Stimulated activated naive B cell treated with anti-CD40 and anti-IgM and Interleukin-4, amounts not matched to agents 10 μg/mL and 1 μg/mL and 100 μg/mL, for 72 hours (primary cell): ENCODE data around the gene SLAMF7.
A peak's percentile ranks its signal among the peaks of the same experiment; 100 is the strongest.

Source experiments
- ATAC-seq, 2 donors: fragments of 150-1000 bp; cut with Tn5 transposase; replicated peaks; 2 replicates each; pipeline ENCODE4 v1.10.0; 2021; ENCODE audit warnings: moderate library complexity in 1 of 2
- DNase-seq: peaks from one replicate; pipeline ENCODE4 v3.0.0; 2021
- H3K27ac Mint-ChIP-seq: one replicate; pipeline ENCODE4 v1.8.0; 2022; ENCODE audit warnings: mild to moderate bottlenecking, mixed read lengths
- H3K27me3 Mint-ChIP-seq, 2 donors: one replicate each; pipeline ENCODE4 v1.8.0; 2022; ENCODE audit warnings: mixed read lengths in 2 of 2
- H3K36me3 Mint-ChIP-seq, 2 donors: one replicate each; pipeline ENCODE4 v1.8.0; 2022; ENCODE audit warnings: mixed read lengths in 2 of 2, mild to moderate bottlenecking in 1 of 2
- H3K4me1 Mint-ChIP-seq, 2 donors: one replicate each; pipeline ENCODE4 v1.8.0; 2022; ENCODE audit warnings: mixed read lengths in 2 of 2, mild to moderate bottlenecking in 1 of 2
- H3K4me3 Mint-ChIP-seq, 2 donors: one replicate each; pipeline ENCODE4 v1.8.0; 2022; ENCODE audit warnings: mild to moderate bottlenecking in 2 of 2, mixed read lengths in 2 of 2, moderate library complexity in 1 of 2
- H3K9me3 Mint-ChIP-seq, 2 donors: one replicate each; pipeline ENCODE4 v1.8.0; 2022; ENCODE audit warnings: mixed read lengths in 2 of 2, mild to moderate bottlenecking in 1 of 2

Gene SLAMF7

GRCh38 chr1:160744852-160745520, 5.9 kb downstream of the SLAMF7 start:
- peaks cover 51 to 82% of the 10 kb centered on the region in 2 donors for H3K4me1 Mint-ChIP-seq
- peaks cover 49 to 87% of the 10 kb centered on the region in 2 donors for H3K36me3 Mint-ChIP-seq
- no peaks in the 10 kb centered on the region for H3K9me3 Mint-ChIP-seq
- no peak for DNase-seq
- ATAC-seq: no peak
- H3K27ac Mint-ChIP-seq: peak overlapping the region; percentile 9
- peak overlapping the region in 1 of 2 donors; percentile 81 for H3K4me3 Mint-ChIP-seq
- H3K27me3 Mint-ChIP-seq: no peaks in the 10 kb centered on the region

- no peak for ATAC-seq
- no peaks in the 10 kb centered on the region for H3K27me3 Mint-ChIP-seq
- no peak for DNase-seq
- peaks cover 57 to 82% of the 10 kb centered on the region in 2 donors for H3K4me1 Mint-ChIP-seq
- H3K27ac Mint-ChIP-seq: no peak overlapping the region
- no peak overlapping the region for H3K4me3 Mint-ChIP-seq
- no peaks in the 10 kb centered on the region for H3K9me3 Mint-ChIP-seq
- H3K36me3 Mint-ChIP-seq: peaks cover 53 to 89% of the 10 kb centered on the region in 2 donors
Measured at GRCh38 chr1:160745551-160745950, 6.5 kb downstream of the SLAMF7 start.

GRCh38 chr1:160746836-160747500, 7.9 kb downstream of the SLAMF7 start:
- Mint-ChIP-seq H3K4me3 (no peak overlapping the region), H3K9me3 (peaks cover 0 to 2% of the 10 kb centered on the region in 2 donors), H3K27ac (no peak overlapping the region), H3K36me3 (peaks cover 53 to 88% of the 10 kb centered on the region in 2 donors), H3K4me1 (peaks cover 59 to 82% of the 10 kb centered on the region in 2 donors), H3K27me3 (no peaks in the 10 kb centered on the region)
- DNase-seq (no peak), ATAC-seq (no peak)

- Mint-ChIP-seq H3K9me3 (peaks cover 0 to 2% of the 10 kb centered on the region in 2 donors), H3K4me1 (peaks cover 58 to 81% of the 10 kb centered on the region in 2 donors), H3K27me3 (no peaks in the 10 kb centered on the region), H3K27ac (no peak overlapping the region), H3K36me3 (peaks cover 53 to 88% of the 10 kb centered on the region in 2 donors), H3K4me3 (no peak overlapping the region)
- DNase-seq (no peak), ATAC-seq (no peak)
Measured at GRCh38 chr1:160747717-160748116, 8.7 kb downstream of the SLAMF7 start.

GRCh38 chr1:160748181-160748877, 9.3 kb downstream of the SLAMF7 start:
- H3K4me3 Mint-ChIP-seq: no peak overlapping the region
- no peak overlapping the region for H3K27ac Mint-ChIP-seq
- H3K9me3 Mint-ChIP-seq: peaks cover 0 to 2% of the 10 kb centered on the region in 2 donors
- no peak for DNase-seq
- no peaks in the 10 kb centered on the region for H3K27me3 Mint-ChIP-seq
- H3K4me1 Mint-ChIP-seq: peaks cover 56 to 81% of the 10 kb centered on the region in 2 donors
- H3K36me3 Mint-ChIP-seq: peaks cover 54 to 88% of the 10 kb centered on the region in 2 donors
- ATAC-seq: no peak

GRCh38 chr1:160748878-160749269, 9.8 kb downstream of the SLAMF7 start:
- H3K9me3 Mint-ChIP-seq: peaks cover 0 to 2% of the 10 kb centered on the region in 2 donors
- peaks cover 59 to 88% of the 10 kb centered on the region in 2 donors for H3K36me3 Mint-ChIP-seq
- H3K27me3 Mint-ChIP-seq: no peaks in the 10 kb centered on the region
- peaks cover 56 to 80% of the 10 kb centered on the region in 2 donors for H3K4me1 Mint-ChIP-seq
- DNase-seq: no peak
- no peak for ATAC-seq
- peak overlapping the region; percentile 28 for H3K27ac Mint-ChIP-seq
- peak overlapping the region in 1 of 2 donors; percentile 27 for H3K4me3 Mint-ChIP-seq

- Mint-ChIP-seq H3K36me3 (peaks cover 58 to 79% of the 10 kb centered on the region in 2 donors), H3K27ac (peak overlapping the region; percentile 87), H3K27me3 (no peaks in the 10 kb centered on the region), H3K4me1 (peaks cover 42 to 65% of the 10 kb centered on the region in 2 donors), H3K4me3 (peak overlapping the region; percentile 44 to 49), H3K9me3 (peaks cover 0 to 2% of the 10 kb centered on the region in 2 donors)
- ATAC-seq (no peak), DNase-seq (no peak)
Measured at GRCh38 chr1:160750608-160751007, 11.6 kb downstream of the SLAMF7 start.

GRCh38 chr1:160752406-160752805, 13.4 kb downstream of the SLAMF7 start:
- no peak overlapping the region for H3K4me3 Mint-ChIP-seq
- H3K27me3 Mint-ChIP-seq: no peaks in the 10 kb centered on the region

GRCh38 chr1:160752924-160753323, 13.9 kb downstream of the SLAMF7 start:
- peaks cover 62 to 77% of the 10 kb centered on the region in 2 donors for H3K36me3 Mint-ChIP-seq
- ATAC-seq (no peak), DNase-seq (no peak)
- H3K9me3 Mint-ChIP-seq: peaks cover 0 to 2% of the 10 kb centered on the region in 2 donors
- peaks cover 44 to 66% of the 10 kb centered on the region in 2 donors for H3K4me1 Mint-ChIP-seq
- H3K27me3 Mint-ChIP-seq: no peaks in the 10 kb centered on the region
- H3K4me3 Mint-ChIP-seq: no peak overlapping the region
- H3K27ac Mint-ChIP-seq: peak overlapping the region; percentile 56

More at GRCh38 chr1:160752406-160752805, 13.4 kb downstream of the SLAMF7 start:
- peaks cover 63 to 81% of the 10 kb centered on the region in 2 donors for H3K36me3 Mint-ChIP-seq
- no peak for ATAC-seq
- DNase-seq: no peak
- H3K9me3 Mint-ChIP-seq: peaks cover 0 to 2% of the 10 kb centered on the region in 2 donors
- H3K27ac Mint-ChIP-seq: peak overlapping the region; percentile 22
- H3K4me1 Mint-ChIP-seq: peaks cover 44 to 67% of the 10 kb centered on the region in 2 donors

GRCh38 chr1:160753594-160753993, 14.5 kb downstream of the SLAMF7 start:
- Mint-ChIP-seq H3K9me3 (peaks cover 0 to 2% of the 10 kb centered on the region in 2 donors), H3K4me1 (peaks cover 38 to 59% of the 10 kb centered on the region in 2 donors), H3K4me3 (no peak overlapping the region), H3K27me3 (no peaks in the 10 kb centered on the region), H3K27ac (no peak overlapping the region), H3K36me3 (peaks cover 55 to 71% of the 10 kb centered on the region in 2 donors)
- DNase-seq: no peak
- no peak for ATAC-seq

- H3K27me3 Mint-ChIP-seq: no peaks in the 10 kb centered on the region
- DNase-seq (no peak), ATAC-seq (no peak)
- H3K4me1 Mint-ChIP-seq: peaks cover 25 to 43% of the 10 kb centered on the region in 2 donors
- H3K27ac Mint-ChIP-seq: peak overlapping the region; percentile 20
- H3K9me3 Mint-ChIP-seq: peaks cover 0 to 2% of the 10 kb centered on the region in 2 donors
- H3K36me3 Mint-ChIP-seq: peaks cover 43 to 58% of the 10 kb centered on the region in 2 donors
- no peak overlapping the region for H3K4me3 Mint-ChIP-seq
Measured at GRCh38 chr1:160755461-160755860, 16.4 kb downstream of the SLAMF7 start.

- Mint-ChIP-seq H3K4me3 (no peak overlapping the region), H3K9me3 (no peaks in the 10 kb centered on the region), H3K27ac (peak overlapping the region; percentile 82), H3K36me3 (peaks cover 38 to 54% of the 10 kb centered on the region in 2 donors), H3K27me3 (no peaks in the 10 kb centered on the region), H3K4me1 (peaks cover 18 to 36% of the 10 kb centered on the region in 2 donors)
- DNase-seq (no peak), ATAC-seq (peak; percentile 38 to 42)
Measured at GRCh38 chr1:160755911-160756848, 17.1 kb downstream of the SLAMF7 start.

GRCh38 chr1:160756849-160757201, 17.8 kb downstream of the SLAMF7 start:
- ATAC-seq (no peak), DNase-seq (no peak)
- no peak overlapping the region for H3K4me3 Mint-ChIP-seq
- H3K36me3 Mint-ChIP-seq: peaks cover 36 to 51% of the 10 kb centered on the region in 2 donors
- H3K4me1 Mint-ChIP-seq: peaks cover 14 to 29% of the 10 kb centered on the region in 2 donors
- no peak overlapping the region for H3K27ac Mint-ChIP-seq
- no peaks in the 10 kb centered on the region for H3K27me3 Mint-ChIP-seq
- no peaks in the 10 kb centered on the region for H3K9me3 Mint-ChIP-seq
